ENCODE results near the gene MAGI1. TPM values are rescaled to one million over a fixed set of nuclear protein-coding genes. Genes with fewer than 3 reads are reported as not detected.

The MAGI1 gene
- polyA plus RNA-seq, 3 donors, result not detected

GRCh38 chr3:65888980-65889706 is 149.6 kb downstream of the MAGI1 start:
- Histone ChIP-seq H3K36me3 (replicated peaks in 1 of 2; ENCODE audit: control insufficient read depth in 1 of 2, insufficient read depth in 2 of 2, low read length in 2 of 2) (no peaks in the 10 kb centered on the region), H3K4me3 (replicated peaks in 1 of 3; ENCODE audit: low read depth in 2 of 3, low read length in 3 of 3) (no peak overlapping the region), H4K20me1 (ENCODE audit: insufficient read depth, low read length) (no peaks in the 10 kb centered on the region), H3K9ac (ENCODE audit: insufficient read depth, low read length, poor library complexity, severe bottlenecking) (no peak overlapping the region), H3K4me1 (ENCODE audit: control insufficient read depth in 1 of 2, insufficient read depth in 2 of 2, low read length in 2 of 2) (no peaks in the 10 kb centered on the region), H3K79me2 (ENCODE audit: insufficient read depth, low read length) (no peaks in the 10 kb centered on the region), H2AFZ (ENCODE audit: insufficient read depth, low read depth, low read length, poor library complexity, severe bottlenecking) (no peak overlapping the region), H3K27me3 (ENCODE audit: control insufficient read depth in 2 of 2, insufficient read depth in 2 of 2, low read length in 2 of 2) (no peaks in the 10 kb centered on the region), H3K27ac (ENCODE audit: low read depth in 1 of 2, low read length in 2 of 2) (no peak overlapping the region), H3K4me2 (replicated peaks; ENCODE audit: extremely low read depth, low read length, poor library complexity, severe bottlenecking) (no peak overlapping the region), H3K9me3 (replicated peaks in 1 of 2; ENCODE audit: control insufficient read depth in 1 of 2, insufficient read depth in 1 of 2, low read length in 2 of 2) (no peaks in the 10 kb centered on the region)
- no peak overlapping the region for H3K27ac Mint-ChIP-seq
- TF ChIP-seq CTCF (IDR thresholded peaks at IDR 0.05), result no peak
- no peaks in the 10 kb centered on the region for H3K36me3 Mint-ChIP-seq
- DNase-seq, result no peak
- 94% methylated on average over 3 of the region's 4 CpGs for WGBS (ENCODE audit: insufficient coverage)
- H3K9me3 Mint-ChIP-seq, result peaks cover 0 to 2% (median 0%) of the 10 kb centered on the region in 7 donors
- H3K4me1 Mint-ChIP-seq, result no peaks in the 10 kb centered on the region
- intact Hi-C loops (cut with micrococcal nuclease), result no loop called here
- H3K4me3 Mint-ChIP-seq, result no peak overlapping the region
- peaks cover 0 to 2% (median 0%) of the 10 kb centered on the region in 3 donors for H3K27me3 Mint-ChIP-seq (ENCODE audit: low read depth in 3 of 3)

- Histone ChIP-seq H3K27me3 (ENCODE audit: control insufficient read depth in 2 of 2, insufficient read depth in 2 of 2, low read length in 2 of 2) (no peaks in the 10 kb centered on the region), H4K20me1 (ENCODE audit: insufficient read depth, low read length) (no peaks in the 10 kb centered on the region), H3K27ac (ENCODE audit: low read depth in 1 of 2, low read length in 2 of 2) (no peak overlapping the region), H3K9ac (ENCODE audit: insufficient read depth, low read length, poor library complexity, severe bottlenecking) (no peak overlapping the region), H3K4me2 (replicated peaks; ENCODE audit: extremely low read depth, low read length, poor library complexity, severe bottlenecking) (no peak overlapping the region), H3K79me2 (ENCODE audit: insufficient read depth, low read length) (no peaks in the 10 kb centered on the region), H3K36me3 (replicated peaks in 1 of 2; ENCODE audit: control insufficient read depth in 1 of 2, insufficient read depth in 2 of 2, low read length in 2 of 2) (no peaks in the 10 kb centered on the region), H3K9me3 (replicated peaks in 1 of 2; ENCODE audit: control insufficient read depth in 1 of 2, insufficient read depth in 1 of 2, low read length in 2 of 2) (no peaks in the 10 kb centered on the region), H3K4me3 (replicated peaks in 1 of 3; ENCODE audit: low read depth in 2 of 3, low read length in 3 of 3) (no peak overlapping the region), H3K4me1 (ENCODE audit: control insufficient read depth in 1 of 2, insufficient read depth in 2 of 2, low read length in 2 of 2) (no peaks in the 10 kb centered on the region), H2AFZ (ENCODE audit: insufficient read depth, low read depth, low read length, poor library complexity, severe bottlenecking) (no peak overlapping the region)
- H3K4me1 Mint-ChIP-seq, result no peaks in the 10 kb centered on the region
- no peak overlapping the region for H3K27ac Mint-ChIP-seq
- DNase-seq, result no peak
- no peak for TF ChIP-seq CTCF (IDR thresholded peaks at IDR 0.05)
- intact Hi-C loops (cut with micrococcal nuclease), result no loop called here
- peaks cover 0 to 2% (median 0%) of the 10 kb centered on the region in 7 donors for H3K9me3 Mint-ChIP-seq
- no CpG with 5 or more reads among the region's 1 CpG for WGBS (ENCODE audit: insufficient coverage)
- no peak overlapping the region for H3K4me3 Mint-ChIP-seq
- H3K36me3 Mint-ChIP-seq, result no peaks in the 10 kb centered on the region
- H3K27me3 Mint-ChIP-seq (ENCODE audit: low read depth in 3 of 3), result peaks cover 0 to 2% (median 0%) of the 10 kb centered on the region in 3 donors
These were observed 150.5 kb downstream of the MAGI1 start for GRCh38 chr3:65888196-65888595.

Data from CD14-positive monocyte (primary cell).